Subcutaneous abdominal adipose tissue (tissue), 5 donors: ENCODE data around the gene WDR82.
A peak's percentile ranks its signal among the peaks of the same experiment; 100 is the strongest.

ENCODE experiments used
- H3K27ac ChIP-seq: one replicate; pipeline ENCODE4 v1.7.0; 2013; ENCODE audit warnings: low read depth, mild to moderate bottlenecking, inconsistent platforms, low read length, moderate library complexity
- H3K27me3 ChIP-seq, 5 donors: one replicate each; pipeline ENCODE4 v1.7.0; 2013; ENCODE audit warnings: low read length in 5 of 5, inconsistent platforms in 1 of 5; ENCODE audit not compliant: control insufficient read depth in 5 of 5, insufficient read depth in 4 of 5
- H3K36me3 ChIP-seq, 5 donors: one replicate each; pipeline ENCODE4 v1.7.0; 2013; ENCODE audit warnings: low read length in 5 of 5; ENCODE audit not compliant: control insufficient read depth in 5 of 5, insufficient read depth in 5 of 5
- H3K4me1 ChIP-seq, 5 donors: one replicate each; pipeline ENCODE4 v1.7.0; 2013; ENCODE audit warnings: low read length in 5 of 5, mild to moderate bottlenecking in 3 of 5, moderate library complexity in 1 of 5; ENCODE audit not compliant: control insufficient read depth in 5 of 5, insufficient read depth in 5 of 5
- H3K4me3 ChIP-seq, 5 donors: one replicate each; pipeline ENCODE4 v1.7.0; 2013; ENCODE audit warnings: low read length in 5 of 5, low read depth in 1 of 5
- H3K9ac ChIP-seq, 5 donors: one replicate each; pipeline ENCODE4 v1.7.0; 2013; ENCODE audit warnings: low read length in 5 of 5, mild to moderate bottlenecking in 4 of 5, moderate library complexity in 3 of 5
- H3K9me3 ChIP-seq, 5 donors: one replicate each; pipeline ENCODE4 v1.7.0; 2013; ENCODE audit warnings: low read length in 5 of 5; ENCODE audit not compliant: control insufficient read depth in 5 of 5
- donor health status: healthy.
- donor health status: healthy.
- donor health status: healthy.
- donor health status: healthy.
- donor health status: healthy.

WDR82 gene, protein sequence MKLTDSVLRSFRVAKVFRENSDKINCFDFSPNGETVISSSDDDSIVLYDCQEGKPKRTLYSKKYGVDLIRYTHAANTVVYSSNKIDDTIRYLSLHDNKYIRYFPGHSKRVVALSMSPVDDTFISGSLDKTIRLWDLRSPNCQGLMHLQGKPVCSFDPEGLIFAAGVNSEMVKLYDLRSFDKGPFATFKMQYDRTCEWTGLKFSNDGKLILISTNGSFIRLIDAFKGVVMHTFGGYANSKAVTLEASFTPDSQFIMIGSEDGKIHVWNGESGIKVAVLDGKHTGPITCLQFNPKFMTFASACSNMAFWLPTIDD

DNA sequence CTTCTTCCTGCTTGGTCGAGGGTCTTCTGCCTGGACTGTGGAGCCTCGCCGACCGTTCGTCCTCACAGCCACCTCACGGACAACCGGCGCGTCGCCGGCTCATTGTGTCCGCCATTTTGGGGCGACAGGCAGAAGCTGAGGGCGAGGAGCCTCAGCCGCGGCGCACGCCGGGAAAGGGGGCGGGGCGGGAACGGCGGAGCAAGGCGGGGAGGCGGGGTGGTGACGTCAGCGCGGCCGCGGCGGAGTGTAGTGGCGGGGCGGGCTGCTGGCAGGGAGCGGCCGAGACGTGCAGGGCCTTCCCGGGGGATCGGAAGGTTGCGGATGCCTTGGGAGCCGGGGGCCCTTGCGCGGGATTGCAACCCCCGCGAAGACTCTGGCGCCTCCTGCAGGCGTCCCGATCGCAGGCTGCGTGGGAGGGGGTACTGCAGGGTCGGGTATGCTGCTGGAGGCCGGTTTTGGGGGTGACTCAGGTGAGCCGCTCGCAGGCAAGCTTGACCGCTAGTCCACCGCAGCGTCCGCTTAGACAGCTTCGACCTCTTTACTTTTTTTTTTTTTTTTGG lies at the start of gene WDR82:
Gene WDR82 (minus strand): TSS at position 140 of the 560 bp plus-strand sequence. CDS start 288 bp downstream, outside the sequence.
- Histone ChIP-seq H3K4me3 (peak within 1 kb of the TSS; percentile 84 to 96 (median 88)), H3K36me3 (peaks cover 0 to 2% (median 0%) of the 10 kb centered on the region in 5 donors), H3K9ac (peak within 1 kb of the TSS; percentile 75 to 94 (median 91)), H3K27ac (peak within 1 kb of the TSS; percentile 93), H3K4me1 (peaks cover 7 to 75% (median 61%) of the 10 kb centered on the region in 5 donors), H3K9me3 (no peaks in the 10 kb centered on the region), H3K27me3 (no peaks in the 10 kb centered on the region)

DNA sequence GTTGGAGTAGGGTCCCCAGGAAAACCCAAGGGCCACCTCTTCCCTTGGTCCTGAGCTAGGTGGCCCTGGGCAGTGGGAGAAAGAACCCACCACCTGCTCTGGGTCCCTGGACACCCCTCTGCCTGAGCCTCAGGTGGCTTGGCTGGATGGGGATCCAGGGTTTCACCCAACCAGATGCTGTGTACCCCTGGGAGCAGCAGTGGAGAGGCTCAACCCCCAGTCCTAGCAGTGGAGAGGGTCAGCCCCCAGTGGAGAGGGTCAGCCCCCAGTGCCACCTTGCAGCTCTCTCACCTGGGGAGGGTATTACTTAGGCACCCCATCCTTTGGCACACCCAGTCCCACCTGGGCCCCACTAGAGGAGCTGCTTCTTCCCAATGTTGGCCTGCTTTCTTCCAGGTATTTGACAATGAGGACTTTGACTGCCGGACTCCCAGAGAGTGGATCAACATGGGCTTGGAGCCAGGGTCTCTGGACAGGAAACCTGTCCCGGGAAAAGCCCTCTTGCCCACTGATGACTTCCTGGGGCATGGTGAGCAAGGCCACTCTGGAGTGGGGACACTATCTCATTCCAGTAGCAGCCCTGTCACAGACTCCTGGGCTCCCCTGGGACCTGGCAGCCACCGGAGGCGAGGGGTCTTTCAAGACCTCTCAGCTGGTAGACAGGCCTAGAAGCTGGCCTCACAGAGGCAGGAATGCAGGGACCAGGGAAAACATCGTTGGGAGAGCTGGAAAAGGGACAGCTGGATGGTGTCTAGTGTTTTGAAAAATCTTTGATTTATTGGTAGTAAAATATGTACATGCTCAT lies 49.2 kb upstream of the WDR82 start:
- no peak overlapping the region for H3K27ac ChIP-seq

DNA sequence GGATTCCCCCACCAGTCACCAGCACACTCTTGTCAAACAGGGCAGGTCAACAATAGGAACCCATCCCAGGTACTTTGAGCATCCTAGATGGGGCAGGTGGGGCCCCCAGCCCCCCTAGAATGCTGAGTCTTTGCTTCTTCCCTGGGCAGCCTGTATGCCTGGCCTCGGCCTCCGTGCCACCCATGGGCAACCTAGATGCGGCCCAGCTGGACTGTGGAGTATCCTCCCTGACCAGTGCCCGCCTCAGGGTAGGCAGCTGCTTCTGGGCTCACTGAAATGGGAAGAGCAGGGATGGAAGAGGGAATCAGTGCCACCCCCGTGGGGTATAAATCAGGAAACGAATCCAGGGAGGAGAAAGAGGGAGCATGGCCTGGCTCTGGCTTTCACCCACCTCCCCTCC lies 48.5 kb upstream of the WDR82 start:
- Histone ChIP-seq H3K4me3 (no peak overlapping the region), H3K9me3 (no peaks in the 10 kb centered on the region), H3K27ac (no peak overlapping the region), H3K9ac (no peak overlapping the region), H3K4me1 (peaks cover 0 to 13% (median 0%) of the 10 kb centered on the region in 5 donors), H3K36me3 (peaks cover 0 to 40% (median 17%) of the 10 kb centered on the region in 5 donors), H3K27me3 (no peaks in the 10 kb centered on the region)

More for the DNA sequence above, 49.2 kb upstream of the WDR82 start:
- Histone ChIP-seq H3K4me1 (peaks cover 0 to 13% (median 0%) of the 10 kb centered on the region in 5 donors), H3K27me3 (no peaks in the 10 kb centered on the region), H3K36me3 (peaks cover 0 to 45% (median 21%) of the 10 kb centered on the region in 5 donors), H3K9ac (no peak overlapping the region), H3K4me3 (no peak overlapping the region), H3K9me3 (no peaks in the 10 kb centered on the region)

DNA sequence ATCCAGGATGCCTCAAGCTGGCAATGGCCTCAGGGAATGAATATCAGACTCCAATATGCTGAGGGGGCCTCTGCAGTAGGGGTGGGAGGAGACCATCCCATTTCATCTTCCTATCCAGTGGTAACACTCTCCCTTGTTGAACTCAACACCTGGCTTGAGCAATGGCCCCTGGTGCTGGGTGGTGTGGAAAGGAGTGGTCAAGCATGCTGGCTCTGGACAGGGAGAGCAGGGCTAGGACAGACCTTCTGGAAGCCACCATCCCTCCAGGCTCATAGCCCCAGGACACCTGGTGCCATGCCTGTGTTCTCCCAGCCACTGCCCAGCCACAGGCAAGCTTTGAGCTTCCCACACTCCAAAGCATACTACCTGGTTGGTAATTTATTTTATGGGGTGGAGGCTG lies 47.2 kb upstream of the WDR82 start:
- Histone ChIP-seq H3K4me1 (peaks cover 0 to 13% (median 0%) of the 10 kb centered on the region in 5 donors), H3K9ac (no peak overlapping the region), H3K4me3 (no peak overlapping the region), H3K9me3 (no peaks in the 10 kb centered on the region), H3K27ac (no peak overlapping the region), H3K36me3 (peaks cover 0 to 30% (median 10%) of the 10 kb centered on the region in 5 donors), H3K27me3 (no peaks in the 10 kb centered on the region)

DNA sequence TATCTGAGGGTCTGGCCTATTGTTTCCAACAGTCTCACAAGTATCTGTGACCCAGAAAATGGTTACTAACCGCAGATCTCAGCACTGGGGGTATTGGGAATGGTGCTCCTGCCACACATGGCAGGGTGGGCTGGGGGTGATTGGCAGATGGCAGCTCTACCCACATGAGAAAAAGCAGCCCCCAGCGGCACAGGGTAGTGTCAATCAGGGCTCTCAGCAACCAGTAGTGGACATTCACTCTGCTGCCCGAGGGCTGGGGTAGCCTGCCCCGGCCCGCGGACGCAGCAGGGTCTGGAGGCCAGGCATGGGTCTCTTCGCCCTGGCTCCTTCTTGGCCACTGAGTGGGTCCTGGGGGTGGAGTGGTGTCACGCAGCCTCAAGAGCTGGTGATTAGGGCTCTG lies 46.2 kb upstream of the WDR82 start:
- H3K36me3 ChIP-seq: peaks cover 0 to 28% (median 9%) of the 10 kb centered on the region in 5 donors
- no peaks in the 10 kb centered on the region for H3K27me3 ChIP-seq
- H3K27ac ChIP-seq: no peak overlapping the region
- H3K9me3 ChIP-seq: no peaks in the 10 kb centered on the region
- peaks cover 0 to 13% (median 0%) of the 10 kb centered on the region in 5 donors for H3K4me1 ChIP-seq
- H3K9ac ChIP-seq: no peak overlapping the region
- H3K4me3 ChIP-seq: no peak overlapping the region

DNA sequence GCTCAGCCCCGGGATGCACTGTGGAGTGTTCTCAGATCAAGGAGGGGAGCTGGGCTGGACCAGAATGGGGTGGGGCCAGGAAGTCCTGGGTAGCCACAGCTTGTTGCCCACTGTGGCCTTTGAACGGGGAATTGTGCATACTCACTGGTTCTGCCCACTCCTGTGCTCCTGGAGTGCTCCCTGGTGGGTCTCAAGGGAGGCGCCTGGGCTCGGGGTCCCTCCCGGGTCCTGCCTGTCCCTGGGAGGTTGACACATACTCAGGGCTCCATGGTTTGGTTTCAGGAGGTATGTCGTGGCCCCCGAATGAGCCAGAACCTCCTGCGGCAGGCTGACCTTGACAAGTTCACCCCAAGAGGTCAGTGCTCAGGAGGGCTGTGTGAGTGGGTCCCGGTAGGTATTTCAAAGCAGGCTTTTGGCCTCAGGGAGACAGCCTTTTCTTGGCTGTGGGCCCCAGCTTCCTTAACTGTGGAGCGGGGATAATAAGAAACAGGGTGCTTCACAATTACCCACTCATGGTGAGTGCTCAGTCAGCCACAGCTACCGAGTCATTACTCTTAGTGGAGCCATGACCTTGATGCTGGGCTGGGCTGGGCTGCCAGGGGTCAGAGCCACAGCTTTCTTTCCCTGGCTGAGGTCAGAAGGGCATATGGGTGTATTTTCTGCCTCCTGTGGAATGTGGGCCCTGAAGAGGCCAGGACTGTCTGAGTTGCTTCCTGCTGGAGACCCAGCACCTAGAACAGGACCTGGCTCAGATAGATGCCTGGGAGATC lies 45.3 kb upstream of the WDR82 start:
- Histone ChIP-seq H3K4me1 (peaks cover 0 to 12% (median 0%) of the 10 kb centered on the region in 5 donors), H3K9me3 (no peaks in the 10 kb centered on the region), H3K36me3 (peaks cover 0 to 28% (median 9%) of the 10 kb centered on the region in 5 donors), H3K9ac (no peak overlapping the region), H3K27ac (no peak overlapping the region), H3K27me3 (no peaks in the 10 kb centered on the region), H3K4me3 (no peak overlapping the region)

DNA sequence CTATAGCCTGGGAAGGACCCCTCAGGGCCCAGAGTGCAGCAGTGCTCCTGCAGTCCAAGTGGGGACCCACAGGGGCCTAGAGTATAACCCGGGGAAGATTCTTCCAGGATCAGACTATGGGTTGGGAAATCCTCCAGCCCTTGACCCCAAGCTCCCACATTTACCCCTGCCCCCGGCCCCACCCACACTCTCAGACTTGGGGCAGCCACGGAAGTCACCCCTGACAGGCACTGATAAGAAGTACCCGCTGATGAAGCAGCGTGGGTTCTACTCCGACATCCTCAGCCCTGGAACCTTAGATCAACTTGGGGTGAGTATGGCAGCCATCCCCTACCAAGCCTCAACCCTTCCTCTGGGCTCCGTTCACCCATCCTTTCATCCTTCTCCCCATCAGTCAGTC lies 44.0 kb upstream of the WDR82 start:
- Histone ChIP-seq H3K4me1 (peaks cover 0 to 10% (median 8%) of the 10 kb centered on the region in 5 donors), H3K27me3 (no peaks in the 10 kb centered on the region), H3K27ac (no peak overlapping the region), H3K36me3 (peaks cover 0 to 19% (median 4%) of the 10 kb centered on the region in 5 donors), H3K9ac (no peak overlapping the region), H3K9me3 (no peaks in the 10 kb centered on the region), H3K4me3 (no peak overlapping the region)

DNA sequence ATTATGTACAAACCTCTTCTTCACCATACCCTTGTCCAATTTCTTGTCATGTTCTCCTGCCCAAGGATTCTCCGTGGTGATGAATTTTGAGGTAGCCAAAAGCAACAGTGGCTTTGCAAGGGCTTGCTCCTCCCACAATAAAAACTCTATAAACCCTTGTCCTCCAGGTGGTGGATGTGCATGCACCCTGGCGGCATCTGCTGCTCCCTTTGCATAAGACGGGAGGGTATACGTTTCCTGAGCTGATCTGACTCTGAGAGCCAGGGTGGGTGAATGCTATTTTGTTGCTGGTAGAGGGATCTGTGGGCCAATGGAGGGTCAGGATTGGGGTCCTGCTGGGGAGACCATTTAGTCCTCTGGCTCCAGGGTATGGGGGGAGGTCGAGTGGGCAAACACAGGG lies 43.0 kb upstream of the WDR82 start:
- H3K4me1 ChIP-seq: peaks cover 0 to 15% (median 13%) of the 10 kb centered on the region in 5 donors
- H3K36me3 ChIP-seq: peaks cover 0 to 11% (median 2%) of the 10 kb centered on the region in 5 donors
- no peak overlapping the region for H3K27ac ChIP-seq
- no peak overlapping the region for H3K4me3 ChIP-seq
- no peaks in the 10 kb centered on the region for H3K9me3 ChIP-seq
- H3K9ac ChIP-seq: no peak overlapping the region
- H3K27me3 ChIP-seq: no peaks in the 10 kb centered on the region

DNA sequence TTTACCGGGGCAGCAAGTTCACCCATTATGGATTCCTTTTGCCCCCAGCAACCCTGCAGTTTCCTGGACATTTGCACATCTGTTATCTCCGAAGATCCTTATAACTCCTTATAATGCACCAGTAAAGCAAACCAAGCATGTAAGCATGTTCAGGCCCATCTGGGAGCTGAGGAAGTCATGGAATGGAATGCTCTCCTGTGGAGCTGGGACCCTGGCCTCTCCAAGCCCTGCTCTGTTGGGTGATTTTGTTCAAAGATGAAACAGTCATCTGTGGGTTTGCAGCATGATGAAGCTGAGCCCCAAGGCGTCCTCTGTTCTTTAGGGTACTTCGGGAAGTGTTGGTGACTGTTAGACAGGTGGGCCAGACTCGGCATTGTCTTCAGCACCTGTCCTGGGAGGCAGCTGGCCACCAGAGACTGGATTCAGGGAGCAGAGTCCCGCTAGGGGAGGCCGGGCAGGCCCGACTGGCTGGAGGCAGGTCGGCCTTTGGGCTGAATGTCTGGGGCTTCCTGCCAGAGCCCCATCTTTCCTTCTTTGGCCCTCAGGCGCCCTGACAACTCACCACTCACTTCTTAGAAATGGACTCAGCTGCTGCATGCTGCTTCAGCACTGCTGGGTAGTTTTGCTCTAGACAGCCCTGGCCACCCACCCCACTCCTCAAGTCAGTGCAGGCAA lies 41.6 kb upstream of the WDR82 start:
- no peak overlapping the region for H3K4me3 ChIP-seq
- no peak overlapping the region for H3K27ac ChIP-seq
- H3K4me1 ChIP-seq: peaks cover 0 to 15% (median 13%) of the 10 kb centered on the region in 5 donors
- peaks cover 0 to 6% (median 0%) of the 10 kb centered on the region in 5 donors for H3K36me3 ChIP-seq
- no peak overlapping the region for H3K9ac ChIP-seq
- H3K9me3 ChIP-seq: no peaks in the 10 kb centered on the region
- H3K27me3 ChIP-seq: no peaks in the 10 kb centered on the region
